ENCODE measurements around the gene DRAM1.

DNA sequence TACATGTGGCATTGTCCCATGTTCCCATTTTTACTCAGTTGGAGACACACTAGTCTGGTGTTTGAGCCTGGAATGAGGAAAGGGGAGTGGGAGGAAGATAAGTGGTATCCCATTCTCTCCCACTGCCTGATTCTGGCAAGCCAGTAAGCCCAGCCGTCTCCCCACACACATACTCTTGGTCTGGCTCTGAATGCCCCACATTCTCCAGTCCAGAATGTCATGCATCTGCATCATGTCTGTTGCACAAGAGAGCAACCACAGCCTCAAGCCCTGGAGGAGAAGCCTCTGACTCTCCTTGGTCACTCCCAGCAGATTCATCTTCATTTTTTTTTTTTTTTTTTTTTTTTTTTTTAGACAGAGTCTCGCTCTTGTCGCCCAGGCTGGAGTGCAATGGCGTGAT lies 48.0 kb downstream of the DRAM1 start:
- TF ChIP-seq, protein P1, sequence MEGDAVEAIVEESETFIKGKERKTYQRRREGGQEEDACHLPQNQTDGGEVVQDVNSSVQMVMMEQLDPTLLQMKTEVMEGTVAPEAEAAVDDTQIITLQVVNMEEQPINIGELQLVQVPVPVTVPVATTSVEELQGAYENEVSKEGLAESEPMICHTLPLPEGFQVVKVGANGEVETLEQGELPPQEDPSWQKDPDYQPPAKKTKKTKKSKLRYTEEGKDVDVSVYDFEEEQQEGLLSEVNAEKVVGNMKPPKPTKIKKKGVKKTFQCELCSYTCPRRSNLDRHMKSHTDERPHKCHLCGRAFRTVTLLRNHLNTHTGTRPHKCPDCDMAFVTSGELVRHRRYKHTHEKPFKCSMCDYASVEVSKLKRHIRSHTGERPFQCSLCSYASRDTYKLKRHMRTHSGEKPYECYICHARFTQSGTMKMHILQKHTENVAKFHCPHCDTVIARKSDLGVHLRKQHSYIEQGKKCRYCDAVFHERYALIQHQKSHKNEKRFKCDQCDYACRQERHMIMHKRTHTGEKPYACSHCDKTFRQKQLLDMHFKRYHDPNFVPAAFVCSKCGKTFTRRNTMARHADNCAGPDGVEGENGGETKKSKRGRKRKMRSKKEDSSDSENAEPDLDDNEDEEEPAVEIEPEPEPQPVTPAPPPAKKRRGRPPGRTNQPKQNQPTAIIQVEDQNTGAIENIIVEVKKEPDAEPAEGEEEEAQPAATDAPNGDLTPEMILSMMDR (IDR thresholded peaks at IDR 0.05) = no peak
- TF ChIP-seq, protein P2, sequence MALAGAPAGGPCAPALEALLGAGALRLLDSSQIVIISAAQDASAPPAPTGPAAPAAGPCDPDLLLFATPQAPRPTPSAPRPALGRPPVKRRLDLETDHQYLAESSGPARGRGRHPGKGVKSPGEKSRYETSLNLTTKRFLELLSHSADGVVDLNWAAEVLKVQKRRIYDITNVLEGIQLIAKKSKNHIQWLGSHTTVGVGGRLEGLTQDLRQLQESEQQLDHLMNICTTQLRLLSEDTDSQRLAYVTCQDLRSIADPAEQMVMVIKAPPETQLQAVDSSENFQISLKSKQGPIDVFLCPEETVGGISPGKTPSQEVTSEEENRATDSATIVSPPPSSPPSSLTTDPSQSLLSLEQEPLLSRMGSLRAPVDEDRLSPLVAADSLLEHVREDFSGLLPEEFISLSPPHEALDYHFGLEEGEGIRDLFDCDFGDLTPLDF (CRISPR knock-in tag; IDR thresholded peaks at IDR 0.05) = no peak
- TF ChIP-seq FOXJ3 (CRISPR knock-in tag; IDR thresholded peaks at IDR 0.05; ENCODE audit: borderline replicate concordance) = no peak
- TF ChIP-seq NFYB (CRISPR knock-in tag; conservative IDR thresholded peaks at IDR 0.05; ENCODE audit: low read depth) = no peak
- no peak for TF ChIP-seq FOXP4 (CRISPR knock-in tag; IDR thresholded peaks at IDR 0.05)
- TF ChIP-seq GABPB1 (CRISPR knock-in tag; IDR thresholded peaks at IDR 0.05) = no peak
- no peak for TF ChIP-seq ZNF232 (CRISPR knock-in tag; IDR thresholded peaks at IDR 0.05)

Measured in WTC11 (cell line).